Measurements from ENCODE around the gene GNA12. TPM values are rescaled to one million over a fixed set of nuclear protein-coding genes. Genes with fewer than 3 reads are reported as not detected.
A peak's percentile ranks its signal among the peaks of the same experiment; 100 is the strongest.

The GNA12 gene
- total RNA-seq, 4 donors from 2014 or later = 7.6 to 8.4 (median 8.1) TPM

- in situ Hi-C loops (cut with MboI; ENCODE audit: low sequenced_read_pairs in 4 of 4) (no loop called here), intact Hi-C loops (cut with DNase I; ENCODE audit: low total_unique reads) (no loop called here)
- DNase-seq (no peak), ATAC-seq (no peak)
- Histone ChIP-seq H3K27ac (no peak overlapping the region), H3K4me3 (no peak overlapping the region), H3K9me3 (no peaks in the 10 kb centered on the region), H3K36me3 (no peaks in the 10 kb centered on the region), H3K27me3 (no peaks in the 10 kb centered on the region), H3K4me1 (peaks cover 18 to 30% of the 10 kb centered on the region in 2 donors)
- TF ChIP-seq CTCF (IDR thresholded peaks at IDR 0.05 in 4 of 5, conservative IDR thresholded peaks at IDR 0.05 in 1 of 5) (no peak), POLR2A (IDR thresholded peaks at IDR 0.05) (no peak)
These were observed 21.0 kb downstream of the GNA12 start for GRCh38 chr7:2823130-2823529.

GRCh38 chr7:2821842-2822507, 22.1 kb downstream of the GNA12 start:
- intact Hi-C loops (cut with DNase I; ENCODE audit: low total_unique reads) (no loop called here), in situ Hi-C loops (cut with MboI; ENCODE audit: low sequenced_read_pairs in 4 of 4) (no loop called here)
- DNase-seq (no peak), ATAC-seq (no peak)
- H3K27me3 ChIP-seq = no peaks in the 10 kb centered on the region
- no peaks in the 10 kb centered on the region for H3K9me3 ChIP-seq
- H3K4me1 ChIP-seq = peaks cover 18 to 30% of the 10 kb centered on the region in 2 donors
- TF ChIP-seq CTCF (IDR thresholded peaks at IDR 0.05 in 4 of 5, conservative IDR thresholded peaks at IDR 0.05 in 1 of 5) (no peak), POLR2A (IDR thresholded peaks at IDR 0.05) (no peak)
- no peak overlapping the region for H3K27ac ChIP-seq
- no peaks in the 10 kb centered on the region for H3K36me3 ChIP-seq
- no peak overlapping the region for H3K4me3 ChIP-seq

- Histone ChIP-seq H3K36me3 (no peaks in the 10 kb centered on the region), H3K27ac (peak overlapping the region; percentile 1 to 54 (median 38)), H3K9me3 (no peaks in the 10 kb centered on the region), H3K4me3 (no peak overlapping the region), H3K27me3 (no peaks in the 10 kb centered on the region), H3K4me1 (peaks cover 18 to 30% of the 10 kb centered on the region in 2 donors)
- ATAC-seq (peak in 1 of 2 donors; percentile 20), DNase-seq (no peak)
- in situ Hi-C loops (cut with MboI; ENCODE audit: low sequenced_read_pairs in 4 of 4) (no loop called here), intact Hi-C loops (cut with DNase I; ENCODE audit: low total_unique reads) (no loop called here)
- TF ChIP-seq POLR2A (IDR thresholded peaks at IDR 0.05) (no peak), CTCF (IDR thresholded peaks at IDR 0.05 in 4 of 5, conservative IDR thresholded peaks at IDR 0.05 in 1 of 5) (no peak)
These were observed 22.8 kb downstream of the GNA12 start for GRCh38 chr7:2821161-2821841.

GRCh38 chr7:2820508-2820934, 23.6 kb downstream of the GNA12 start:
- DNase-seq (peak; percentile 66 to 84), ATAC-seq (peak; percentile 75 to 88)
- peak overlapping the region; percentile 28 to 54 (median 48) for H3K27ac ChIP-seq
- H3K4me3 ChIP-seq = no peak overlapping the region
- H3K9me3 ChIP-seq = no peaks in the 10 kb centered on the region
- in situ Hi-C loops (cut with MboI; ENCODE audit: low sequenced_read_pairs in 4 of 4) (no loop called here), intact Hi-C loops (cut with DNase I; ENCODE audit: low total_unique reads) (no loop called here)
- no peaks in the 10 kb centered on the region for H3K27me3 ChIP-seq
- H3K4me1 ChIP-seq = peaks cover 18 to 30% of the 10 kb centered on the region in 2 donors
- H3K36me3 ChIP-seq = no peaks in the 10 kb centered on the region
- no peak for TF ChIP-seq POLR2A (IDR thresholded peaks at IDR 0.05)
- TF ChIP-seq CTCF (IDR thresholded peaks at IDR 0.05 in 4 of 5, conservative IDR thresholded peaks at IDR 0.05 in 1 of 5) = no peak
